ENCODE data around the gene TMEM256.

The TMEM256 gene

DNA sequence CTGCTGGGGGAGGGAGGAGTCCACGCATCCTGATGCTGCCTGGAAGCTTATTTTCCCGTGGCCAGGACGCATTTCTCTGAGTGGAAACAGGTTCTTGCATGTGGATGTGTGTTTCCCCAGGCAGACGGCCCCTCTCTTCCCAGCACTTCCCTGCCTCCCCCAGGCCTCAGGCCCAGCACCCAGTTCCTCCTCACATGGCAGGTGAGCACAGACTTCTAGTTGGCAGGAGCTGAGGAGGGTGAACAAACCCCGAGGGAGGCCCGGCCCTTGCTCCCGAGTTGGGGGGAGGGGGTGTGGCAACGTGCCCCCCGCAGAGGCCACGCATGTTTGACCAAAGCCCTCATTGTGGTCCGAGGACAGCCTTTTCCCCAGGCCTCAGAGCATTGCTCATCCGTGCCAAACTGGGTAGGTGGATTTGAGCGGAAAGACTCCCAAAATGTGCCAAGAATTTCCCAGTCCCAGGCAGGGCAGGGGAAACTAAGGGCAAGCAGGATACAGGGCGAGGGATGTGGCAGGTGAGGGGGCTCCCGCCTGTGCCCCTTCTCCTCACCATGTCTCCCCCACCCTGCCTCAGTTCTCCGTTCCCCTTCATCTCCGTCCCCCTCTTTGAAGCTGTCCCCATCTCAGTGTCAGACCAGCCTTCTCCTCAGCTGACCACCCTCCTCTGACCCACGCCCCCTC, 14.7 kb upstream of the TMEM256 start:
- Histone ChIP-seq H3K4me3 (ENCODE audit: low read depth, low read length) (no peak overlapping the region), H3K9me3 (no peaks in the 10 kb centered on the region), H3K27me3 (no peaks in the 10 kb centered on the region), H3K4me1 (no peaks in the 10 kb centered on the region), H3K36me3 (no peaks in the 10 kb centered on the region)
- no peak for DNase-seq
- TF ChIP-seq, protein P1, sequence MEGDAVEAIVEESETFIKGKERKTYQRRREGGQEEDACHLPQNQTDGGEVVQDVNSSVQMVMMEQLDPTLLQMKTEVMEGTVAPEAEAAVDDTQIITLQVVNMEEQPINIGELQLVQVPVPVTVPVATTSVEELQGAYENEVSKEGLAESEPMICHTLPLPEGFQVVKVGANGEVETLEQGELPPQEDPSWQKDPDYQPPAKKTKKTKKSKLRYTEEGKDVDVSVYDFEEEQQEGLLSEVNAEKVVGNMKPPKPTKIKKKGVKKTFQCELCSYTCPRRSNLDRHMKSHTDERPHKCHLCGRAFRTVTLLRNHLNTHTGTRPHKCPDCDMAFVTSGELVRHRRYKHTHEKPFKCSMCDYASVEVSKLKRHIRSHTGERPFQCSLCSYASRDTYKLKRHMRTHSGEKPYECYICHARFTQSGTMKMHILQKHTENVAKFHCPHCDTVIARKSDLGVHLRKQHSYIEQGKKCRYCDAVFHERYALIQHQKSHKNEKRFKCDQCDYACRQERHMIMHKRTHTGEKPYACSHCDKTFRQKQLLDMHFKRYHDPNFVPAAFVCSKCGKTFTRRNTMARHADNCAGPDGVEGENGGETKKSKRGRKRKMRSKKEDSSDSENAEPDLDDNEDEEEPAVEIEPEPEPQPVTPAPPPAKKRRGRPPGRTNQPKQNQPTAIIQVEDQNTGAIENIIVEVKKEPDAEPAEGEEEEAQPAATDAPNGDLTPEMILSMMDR (IDR thresholded peaks at IDR 0.05; ENCODE audit: low read depth, low read length) = no peak

DNA sequence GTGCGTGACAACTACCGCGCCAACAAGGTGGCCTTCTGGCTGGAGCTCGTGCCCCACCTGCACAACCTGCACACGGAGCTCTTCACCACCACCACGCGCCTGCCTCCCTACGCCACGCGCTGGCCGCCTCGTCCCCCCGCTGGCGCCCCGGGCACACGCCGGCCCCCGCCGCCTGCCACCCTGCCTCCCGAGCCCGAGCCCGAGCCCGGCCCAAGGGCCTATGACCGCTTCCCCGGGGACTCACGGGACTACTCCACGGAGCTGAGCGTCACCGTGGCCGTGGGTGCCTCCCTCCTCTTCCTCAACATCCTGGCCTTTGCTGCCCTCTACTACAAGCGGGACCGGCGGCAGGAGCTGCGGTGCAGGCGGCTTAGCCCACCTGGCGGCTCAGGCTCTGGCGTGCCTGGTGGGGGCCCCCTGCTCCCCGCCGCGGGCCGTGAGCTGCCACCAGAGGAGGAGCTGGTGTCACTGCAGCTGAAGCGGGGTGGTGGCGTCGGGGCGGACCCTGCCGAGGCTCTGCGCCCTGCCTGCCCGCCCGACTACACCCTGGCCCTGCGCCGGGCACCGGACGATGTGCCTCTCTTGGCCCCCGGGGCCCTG, 13.3 kb upstream of the TMEM256 start:
- Histone ChIP-seq H3K4me3 (ENCODE audit: low read depth, low read length) (no peak overlapping the region), H3K9me3 (no peaks in the 10 kb centered on the region), H3K27me3 (no peaks in the 10 kb centered on the region), H3K36me3 (no peaks in the 10 kb centered on the region), H3K4me1 (no peaks in the 10 kb centered on the region)
- DNase-seq = no peak
- TF ChIP-seq, protein P1 (IDR thresholded peaks at IDR 0.05; ENCODE audit: low read depth, low read length) = no peak

- Histone ChIP-seq H3K36me3 (no peaks in the 10 kb centered on the region), H3K9me3 (no peaks in the 10 kb centered on the region), H3K27me3 (no peaks in the 10 kb centered on the region), H3K4me1 (no peaks in the 10 kb centered on the region), H3K4me3 (ENCODE audit: low read depth, low read length) (no peak overlapping the region)
- TF ChIP-seq, protein P1 (IDR thresholded peaks at IDR 0.05; ENCODE audit: low read depth, low read length) = no peak
- DNase-seq = no peak
These were observed 12.4 kb upstream of the TMEM256 start for GRCh38 chr17:7416323-7416722.

DNA sequence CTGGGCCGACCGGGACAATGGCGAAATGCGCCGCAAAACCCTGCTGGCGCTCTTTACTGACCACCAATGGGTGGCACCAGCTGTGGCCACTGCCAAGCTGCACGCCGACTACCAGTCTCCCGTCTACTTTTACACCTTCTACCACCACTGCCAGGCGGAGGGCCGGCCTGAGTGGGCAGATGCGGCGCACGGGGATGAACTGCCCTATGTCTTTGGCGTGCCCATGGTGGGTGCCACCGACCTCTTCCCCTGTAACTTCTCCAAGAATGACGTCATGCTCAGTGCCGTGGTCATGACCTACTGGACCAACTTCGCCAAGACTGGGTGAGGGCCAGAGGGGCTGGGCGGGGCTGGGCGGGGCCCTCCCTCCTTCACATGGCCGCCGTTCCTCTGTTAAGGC, 11.9 kb upstream of the TMEM256 start:
- no peak for DNase-seq
- Histone ChIP-seq H3K27me3 (no peaks in the 10 kb centered on the region), H3K4me1 (no peaks in the 10 kb centered on the region), H3K36me3 (no peaks in the 10 kb centered on the region), H3K4me3 (ENCODE audit: low read depth, low read length) (no peak overlapping the region), H3K9me3 (no peaks in the 10 kb centered on the region)
- TF ChIP-seq, protein P1 (IDR thresholded peaks at IDR 0.05; ENCODE audit: low read depth, low read length) = no peak

- Histone ChIP-seq H3K4me1 (no peaks in the 10 kb centered on the region), H3K27me3 (no peaks in the 10 kb centered on the region), H3K9me3 (no peaks in the 10 kb centered on the region), H3K4me3 (ENCODE audit: low read depth, low read length) (no peak overlapping the region), H3K36me3 (no peaks in the 10 kb centered on the region)
- no peak for DNase-seq
- TF ChIP-seq, protein P1 (IDR thresholded peaks at IDR 0.05; ENCODE audit: low read depth, low read length) = no peak
These were observed 10.9 kb upstream of the TMEM256 start for GRCh38 chr17:7414837-7415236.

DNA sequence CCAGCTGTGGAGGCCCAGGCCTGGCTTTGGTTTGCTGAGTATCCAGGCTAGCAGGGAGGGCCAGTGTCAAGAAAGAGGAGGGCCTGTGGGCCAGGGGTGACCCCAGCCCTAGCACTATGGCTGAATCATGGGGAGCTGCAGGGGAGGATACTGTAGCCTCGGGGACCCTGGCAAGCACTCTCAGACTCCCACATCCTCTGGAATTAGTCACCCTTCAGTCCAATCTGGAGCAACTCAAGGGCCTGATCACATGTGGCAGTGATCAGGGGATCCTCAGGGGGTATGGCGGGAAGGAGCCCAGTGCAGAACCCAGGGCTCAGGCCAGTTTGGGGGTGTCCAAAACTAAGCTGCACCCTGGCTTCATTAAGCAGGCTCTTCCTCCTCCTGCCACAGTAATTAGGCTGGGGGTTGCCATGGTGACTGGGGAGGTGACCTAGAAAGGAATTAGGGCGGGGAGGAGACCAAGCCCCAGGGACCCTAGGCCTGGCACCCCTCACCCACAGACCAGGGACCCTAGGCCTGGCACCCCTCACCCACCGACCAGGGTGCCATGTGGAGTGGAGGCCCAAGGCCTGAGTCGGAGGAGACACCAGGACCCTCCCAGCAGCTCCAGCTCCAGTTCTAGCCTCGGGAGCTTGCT, 9.6 kb upstream of the TMEM256 start:
- no peaks in the 10 kb centered on the region for H3K4me1 ChIP-seq
- TF ChIP-seq, protein P1 (IDR thresholded peaks at IDR 0.05; ENCODE audit: low read depth, low read length) = no peak
- H3K36me3 ChIP-seq = no peaks in the 10 kb centered on the region
- DNase-seq = no peak
- no peaks in the 10 kb centered on the region for H3K9me3 ChIP-seq
- H3K27me3 ChIP-seq = no peaks in the 10 kb centered on the region
- no peak overlapping the region for H3K4me3 ChIP-seq (ENCODE audit: low read depth, low read length)
